Neuronal stem cell (in vitro differentiated cells): Measurements from ENCODE around the gene AVPI1.

Experiments
- DNase-seq: peaks from one replicate; pipeline ENCODE4 v3.0.0-alpha.2; 2013; ENCODE audit warnings: low spot score
- H2AFZ ChIP-seq: one replicate; pipeline ENCODE4 v1.6.1; 2013; ENCODE audit warnings: mild to moderate bottlenecking, low read length, inconsistent platforms
- H2AK5ac ChIP-seq: 2 replicates; pipeline ENCODE4 v1.6.1; 2013; ENCODE audit warnings: low read depth, mild to moderate bottlenecking, inconsistent platforms, low read length, moderate library complexity, mixed read lengths
- H2BK120ac ChIP-seq: 2 replicates; pipeline ENCODE4 v1.6.1; 2013; ENCODE audit warnings: low read depth, mild to moderate bottlenecking, inconsistent platforms, low read length, moderate library complexity, mixed read lengths
- H2BK12ac ChIP-seq: one replicate; pipeline ENCODE4 v1.6.1; 2013; ENCODE audit warnings: low read length, inconsistent platforms
- H2BK15ac ChIP-seq: 2 replicates; pipeline ENCODE4 v1.6.1; 2013; ENCODE audit warnings: mild to moderate bottlenecking, low read length, inconsistent platforms, mixed read lengths
- H2BK5ac ChIP-seq: one replicate; pipeline ENCODE4 v1.6.1; 2013; ENCODE audit warnings: inconsistent platforms, mild to moderate bottlenecking, low read length, moderate library complexity
- H3K14ac ChIP-seq: one replicate; pipeline ENCODE4 v1.6.1; 2013; ENCODE audit warnings: low read length, inconsistent platforms
- H3K18ac ChIP-seq: 2 replicates; pipeline ENCODE4 v1.6.1; 2013; ENCODE audit warnings: low read length, inconsistent platforms
- H3K23ac ChIP-seq: 2 replicates; pipeline ENCODE4 v1.6.1; 2013; ENCODE audit warnings: low read depth, mild to moderate bottlenecking, mixed read lengths, low read length, inconsistent platforms; ENCODE audit not compliant: poor library complexity
- H3K27ac ChIP-seq: replicated peaks from 3 replicates; pipeline ENCODE4 v1.5.1; 2013; ENCODE audit warnings: low read length, inconsistent platforms
- H3K27me3 ChIP-seq, 3 experiments: 2 replicates each; pipeline ENCODE4 v1.6.1; 2013; ENCODE audit warnings: low read length in 3 of 3, mild to moderate bottlenecking in 2 of 3, inconsistent platforms in 1 of 3, low read depth in 1 of 3, mixed read lengths in 1 of 3, moderate library complexity in 1 of 3; ENCODE audit not compliant: control insufficient read depth in 3 of 3, insufficient read depth in 3 of 3
- H3K36me3 ChIP-seq, 2 donors: replicated peaks in 1 of 2; 2 replicates each; pipeline ENCODE4 v1.6.1; 2013; ENCODE audit warnings: low read length in 2 of 2; ENCODE audit not compliant: control insufficient read depth in 2 of 2, insufficient read depth in 2 of 2
- H3K4ac ChIP-seq: 2 replicates; pipeline ENCODE4 v1.6.1; 2013; ENCODE audit warnings: inconsistent platforms, mild to moderate bottlenecking, low read length, moderate library complexity
- H3K4me1 ChIP-seq, 2 donors: 1 replicate in 1 of 2; 2 replicates in 1 of 2; pipeline ENCODE4 v1.6.1; 2013; ENCODE audit warnings: low read length in 2 of 2, low read depth in 1 of 2; ENCODE audit not compliant: control insufficient read depth in 2 of 2, insufficient read depth in 1 of 2
- H3K4me2 ChIP-seq: one replicate; pipeline ENCODE4 v1.6.1; 2013; ENCODE audit warnings: mild to moderate bottlenecking, low read length, inconsistent platforms; ENCODE audit not compliant: insufficient read depth, poor library complexity, severe bottlenecking
- H3K4me3 ChIP-seq, 2 donors: 2 replicates each; pipeline ENCODE4 v1.5.1; 2013; ENCODE audit warnings: low read length in 2 of 2, mild to moderate bottlenecking in 2 of 2, inconsistent platforms in 1 of 2, moderate library complexity in 1 of 2
- H3K79me1 ChIP-seq: one replicate; pipeline ENCODE4 v1.6.1; 2013; ENCODE audit warnings: low read depth, mild to moderate bottlenecking, inconsistent platforms, low read length, moderate library complexity
- H3K9ac ChIP-seq: one replicate; pipeline ENCODE4 v1.6.1; 2013; ENCODE audit warnings: mild to moderate bottlenecking, low read depth, low read length, inconsistent platforms; ENCODE audit not compliant: poor library complexity
- H3K9me3 ChIP-seq, 2 donors: replicated peaks in 1 of 2; 2 replicates each; pipeline versions ENCODE3 to v1.6.1; 2013; ENCODE audit warnings: low read length in 2 of 2, mild to moderate bottlenecking in 2 of 2, inconsistent platforms in 1 of 2, low read depth in 1 of 2, mixed read lengths in 1 of 2, moderate library complexity in 1 of 2; ENCODE audit not compliant: control insufficient read depth in 2 of 2, insufficient read depth in 1 of 2
- H4K8ac ChIP-seq: one replicate; pipeline ENCODE4 v1.6.1; 2013; ENCODE audit warnings: low read depth, mild to moderate bottlenecking, inconsistent platforms, low read length, moderate library complexity
- H4K91ac ChIP-seq: one replicate; pipeline ENCODE4 v1.6.1; 2013; ENCODE audit warnings: low read length, low read depth, mild to moderate bottlenecking, inconsistent platforms; ENCODE audit not compliant: poor library complexity
- WGBS, 2 donors: extraction: QIAGEN DNeasy Blood & Tissue Kit; methylation state at CpG; one replicate each; pipeline ENCODE4 v1.1.7; 2013; ENCODE audit warnings: missing lambda C conversion rate in 2 of 2, mixed read lengths in 1 of 2; ENCODE audit not compliant: insufficient read length in 2 of 2, insufficient replicate concordance in 1 of 2; ENCODE audit errors: extremely low coverage in 2 of 2; 5-methylcytosine and 5-hydroxymethylcytosine counted together

AVPI1 gene

DNA sequence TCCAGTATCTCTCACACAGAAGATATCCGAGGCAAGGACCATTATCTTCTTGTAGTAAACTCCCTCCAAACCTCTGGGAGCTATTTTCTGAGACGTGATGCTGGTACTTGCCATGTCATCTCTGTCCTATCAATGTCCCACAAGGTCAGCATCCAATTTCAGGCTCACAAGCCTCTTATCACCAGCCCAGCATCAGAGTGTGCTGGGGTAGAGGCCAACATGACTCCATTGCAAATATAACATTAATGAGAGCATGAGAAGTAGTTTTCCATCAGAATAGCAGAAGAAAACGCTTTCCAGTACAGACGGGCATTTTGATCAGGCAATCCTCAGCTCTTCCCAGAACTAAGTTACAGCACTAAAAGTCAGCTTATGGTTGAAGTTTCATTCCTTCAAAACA, 59.3 kb downstream of the AVPI1 start:
- no peak overlapping the region for H3K18ac ChIP-seq
- DNase-seq = no peak
- H2BK5ac ChIP-seq = no peak overlapping the region
- H3K4ac ChIP-seq = no peak overlapping the region
- H3K27ac ChIP-seq = no peak overlapping the region
- no peak overlapping the region for H3K4me3 ChIP-seq
- H3K79me1 ChIP-seq = no peaks in the 10 kb centered on the region
- H2BK120ac ChIP-seq = no peak overlapping the region
- no peak overlapping the region for H4K91ac ChIP-seq
- H2BK12ac ChIP-seq = no peak overlapping the region
- H3K9me3 ChIP-seq = no peaks in the 10 kb centered on the region
- H3K14ac ChIP-seq = no peak overlapping the region
- H3K27me3 ChIP-seq = no peaks in the 10 kb centered on the region
- no peak overlapping the region for H2AFZ ChIP-seq
- no peak overlapping the region for H4K8ac ChIP-seq
- H3K23ac ChIP-seq = no peak overlapping the region
- H3K36me3 ChIP-seq = peaks cover 2 to 8% of the 10 kb centered on the region in 2 donors
- peaks cover 0 to under 1% of the 10 kb centered on the region in 2 donors for H3K4me1 ChIP-seq
- no peak overlapping the region for H3K4me2 ChIP-seq
- H2BK15ac ChIP-seq = no peak overlapping the region
- H2AK5ac ChIP-seq = no peak overlapping the region
- H3K9ac ChIP-seq = no peak overlapping the region
- no CpG with 5 or more reads among the region's 4 CpGs for WGBS, 2 donors
